NOMO-1 treated with DMSO at 0.1 percent for 48 hours (cell line): ENCODE results near the gene HP1BP3.
"Not testable (repeated sequence)": the region's sequence is repeated elsewhere in the genome, so short reads cannot be mapped to it uniquely, and the experiment has no call there.

Source experiments
- DNase-seq: peaks from one replicate; lab custom pipeline; 2025; ENCODE audit not compliant: unreplicated experiment; lab: John Stamatoyannopoulos, UW

HP1BP3 gene

DNA sequence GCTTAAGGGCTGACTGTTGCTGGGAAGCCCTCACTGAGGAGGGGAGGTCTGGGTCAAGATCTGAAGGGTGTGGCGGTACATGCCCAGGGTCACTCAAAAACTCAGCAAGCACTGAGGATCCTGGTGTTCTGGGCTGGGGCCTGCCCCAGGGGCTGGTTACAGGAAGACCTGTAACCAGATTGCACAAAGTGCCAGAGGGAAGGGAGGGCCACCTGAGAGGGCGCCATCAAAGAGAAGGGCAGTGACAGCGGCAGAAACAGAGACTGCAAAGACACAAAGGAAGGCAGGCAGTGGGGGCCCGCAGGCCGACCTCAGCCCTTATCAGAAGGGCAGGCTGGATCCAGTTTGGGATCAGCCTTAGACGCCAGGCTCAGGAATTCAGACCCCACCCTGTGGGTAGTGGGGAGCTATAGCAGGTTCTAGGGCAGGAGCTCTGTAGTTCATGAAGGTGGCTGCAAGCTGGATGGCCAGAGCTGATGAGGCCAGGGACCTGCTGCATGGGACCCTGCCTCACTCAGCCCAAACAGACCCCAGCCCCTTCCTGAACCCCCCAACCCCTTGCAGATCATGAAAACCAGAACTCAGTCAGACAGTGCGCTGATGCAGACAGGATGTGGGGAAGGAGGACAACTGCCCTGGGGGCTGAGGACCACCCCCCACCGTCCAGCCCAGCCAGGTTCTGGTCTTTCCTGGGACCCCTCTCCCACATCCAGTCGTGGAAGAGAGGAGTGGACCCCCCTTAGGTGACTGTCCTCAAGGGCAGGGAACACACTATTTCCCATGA, 58.5 kb downstream of the HP1BP3 start:
- no peak for DNase-seq

DNA sequence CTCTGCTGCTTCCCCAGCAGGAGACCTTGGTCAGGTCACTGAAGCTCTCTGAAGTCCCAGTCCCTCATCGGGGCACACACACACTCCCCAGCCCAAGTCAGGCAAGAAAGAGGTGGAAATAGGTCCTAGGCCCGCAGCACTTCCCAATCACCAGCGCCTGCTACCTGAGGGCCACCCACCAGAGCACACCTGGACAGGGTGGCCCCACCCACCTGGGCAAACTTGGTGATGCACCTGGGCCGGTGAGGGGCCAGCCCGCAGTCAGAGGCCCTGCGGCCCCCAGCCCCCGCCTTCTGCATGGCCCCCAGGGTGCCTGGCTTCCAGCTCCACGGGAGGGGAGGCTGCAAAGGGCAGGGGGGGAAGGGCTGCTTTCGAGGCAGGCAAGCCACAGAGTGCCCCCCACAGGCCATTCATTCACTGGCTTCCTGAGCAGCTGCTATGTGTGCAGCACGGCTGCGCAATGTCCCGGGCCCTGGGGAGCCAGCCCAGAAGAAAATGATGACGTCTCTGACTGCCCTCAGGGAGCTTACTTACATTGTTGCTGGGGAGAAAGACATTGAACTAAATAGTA, 59.3 kb downstream of the HP1BP3 start:
- no peak for DNase-seq

DNA sequence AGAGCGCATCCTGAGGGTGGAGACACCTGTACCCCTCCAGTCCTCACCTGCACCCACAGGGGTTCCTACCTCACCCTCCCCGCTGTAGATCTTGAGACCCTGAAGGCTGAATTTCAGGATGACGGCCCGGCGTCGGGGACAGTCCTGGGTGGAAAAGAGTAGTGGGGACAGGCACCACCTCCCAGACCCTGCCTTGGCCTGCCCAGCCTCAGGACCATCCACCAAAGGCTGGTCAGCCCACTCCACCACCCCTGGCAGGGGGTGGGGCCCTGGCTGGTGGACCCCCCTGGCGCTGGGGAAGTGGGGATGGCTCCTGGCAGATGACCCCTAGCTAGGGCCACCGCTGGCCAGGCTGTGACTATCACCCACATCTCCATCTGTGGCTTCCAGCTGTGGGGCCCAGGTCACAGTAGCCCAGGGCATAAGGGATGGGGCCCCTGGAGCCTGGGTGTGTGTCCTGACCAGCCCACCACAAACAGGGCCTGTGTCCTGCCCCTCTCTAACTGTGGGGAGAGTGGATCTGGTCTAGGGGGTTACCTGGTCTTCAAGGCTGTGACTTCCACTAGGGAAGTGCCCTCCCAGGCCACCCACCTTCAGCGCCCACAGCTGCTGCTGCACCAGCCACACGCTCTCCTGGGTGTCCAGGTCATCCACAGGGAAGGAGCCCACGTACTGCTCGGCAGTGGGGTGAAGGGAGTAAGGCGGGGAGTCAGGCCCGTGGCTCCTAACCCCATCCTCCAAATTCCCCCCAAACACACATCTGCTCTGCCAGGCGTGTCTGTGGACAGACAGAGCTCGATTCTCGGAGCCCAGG, 60.0 kb downstream of the HP1BP3 start:
- no peak for DNase-seq

DNA sequence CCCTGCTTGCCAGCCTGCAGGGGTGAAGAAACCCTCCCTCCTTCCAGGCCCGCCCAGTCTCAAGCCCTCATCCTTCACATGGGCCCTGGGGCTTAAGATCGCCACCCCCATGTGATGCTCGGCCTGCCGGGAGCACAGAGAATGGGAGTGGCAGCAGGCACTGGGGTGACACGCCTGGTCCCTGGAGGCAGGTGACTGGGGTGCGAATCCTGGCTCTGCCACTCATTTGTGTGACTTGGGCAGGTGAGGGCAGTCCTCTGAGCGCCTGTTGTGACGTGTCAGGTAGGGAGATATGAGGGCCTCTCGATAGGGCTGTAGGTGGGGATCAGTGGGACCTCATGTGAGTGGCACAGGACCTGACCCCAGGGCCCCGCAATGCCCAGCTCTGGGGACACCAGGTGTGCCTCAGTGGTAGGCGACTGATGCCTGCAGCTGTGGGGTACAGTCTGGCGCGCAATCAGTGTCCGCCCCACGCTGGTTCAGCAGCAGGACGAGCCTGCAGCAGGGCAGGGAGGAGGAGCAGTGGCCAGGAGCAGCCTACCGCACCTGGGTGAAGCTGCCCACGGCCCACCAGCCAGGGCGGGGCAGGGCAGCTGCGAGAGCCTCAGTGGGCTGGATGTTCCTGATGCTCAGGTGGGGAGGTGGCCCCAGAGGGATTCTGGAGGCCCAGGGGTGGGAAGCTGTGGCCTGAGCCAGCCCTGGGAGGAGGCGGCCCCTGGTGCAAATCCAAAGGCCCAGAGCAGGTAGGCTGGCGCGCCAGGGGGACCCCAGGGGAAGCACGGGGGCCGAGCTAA, 60.8 kb downstream of the HP1BP3 start:
- DNase-seq: no peak

DNA sequence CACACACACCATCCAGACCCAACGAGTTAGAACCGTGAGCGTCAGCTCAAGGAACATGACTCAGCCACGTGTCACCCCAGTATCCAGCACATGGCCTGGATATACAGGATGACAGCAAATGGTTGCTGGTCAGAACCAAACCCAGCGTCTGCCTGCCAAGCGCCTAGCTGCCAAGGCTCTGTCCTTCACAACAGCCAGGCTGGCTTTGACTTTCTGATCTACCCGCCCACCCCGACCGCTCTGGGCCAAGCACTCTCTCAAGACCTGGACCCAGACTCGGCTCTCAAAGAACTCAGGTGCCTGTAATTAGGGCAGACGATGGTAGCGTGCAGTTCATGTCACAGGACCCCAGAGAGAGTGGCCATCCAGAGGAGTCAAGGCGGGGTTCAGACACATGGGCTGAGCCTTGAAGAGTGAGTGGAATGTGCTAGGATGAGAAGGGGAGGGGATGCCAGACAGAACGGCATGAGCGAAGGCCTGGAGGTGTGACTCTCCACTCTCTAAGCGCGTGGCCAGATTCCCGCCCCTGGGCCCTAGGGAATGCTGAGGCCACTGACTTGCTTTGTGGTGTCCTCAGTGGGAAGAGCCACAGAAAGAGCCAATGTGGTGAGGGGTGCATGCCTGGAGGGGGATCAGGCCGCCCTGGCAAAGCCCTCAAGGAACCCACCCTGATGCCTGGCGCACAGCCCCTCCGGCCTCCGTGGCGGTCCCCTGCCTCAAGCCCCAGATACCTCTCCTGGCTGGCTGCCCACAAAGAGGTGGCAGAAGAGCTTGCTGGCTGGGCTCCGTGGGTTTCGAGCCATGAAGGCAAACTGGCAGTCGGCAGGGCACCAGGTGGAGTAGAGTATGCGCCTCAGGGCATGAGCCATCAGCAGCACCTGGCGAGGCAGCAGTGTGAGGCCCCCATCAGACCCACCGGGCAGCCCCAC, 61.7 kb downstream of the HP1BP3 start:
- DNase-seq: no peak

DNA sequence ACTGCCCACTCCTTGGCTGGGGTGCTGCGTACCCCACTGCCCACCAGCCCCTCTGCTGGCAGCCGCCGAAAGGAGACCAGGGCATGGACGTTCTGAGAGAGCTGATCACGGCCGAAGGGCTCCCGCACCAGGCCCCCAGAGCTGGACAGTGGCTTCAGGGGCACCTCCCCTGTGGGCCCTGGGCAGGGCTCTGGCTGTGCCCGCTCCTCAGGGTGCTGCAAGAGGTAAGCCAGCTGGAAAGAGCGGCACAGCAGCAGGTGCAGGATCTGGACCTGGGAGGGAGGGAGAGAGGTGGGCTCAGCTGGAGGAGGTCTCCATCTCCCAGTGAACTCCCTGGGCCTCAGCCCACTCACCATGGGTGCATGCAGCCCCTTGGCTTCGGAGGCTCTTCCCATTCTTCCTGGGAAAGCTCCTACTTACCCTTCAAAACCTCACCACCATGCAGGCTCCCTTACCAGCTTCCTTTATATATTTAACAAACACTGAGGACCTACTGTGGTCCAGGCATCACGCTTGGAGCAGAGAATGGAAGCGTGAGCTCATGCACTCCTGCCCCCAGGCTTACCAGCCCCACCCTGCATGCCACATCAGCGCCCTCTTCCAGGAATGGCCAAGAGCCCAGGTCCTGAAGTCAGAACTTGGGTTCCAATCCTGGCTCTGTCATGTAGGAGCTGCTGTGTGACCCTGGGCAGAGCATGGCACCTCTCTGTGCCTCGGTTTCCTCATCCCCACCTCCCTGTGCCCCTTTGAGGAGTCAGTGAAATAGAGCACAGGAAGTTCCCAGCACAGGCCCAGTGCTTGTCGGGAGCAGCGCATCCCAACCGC, 62.5 kb downstream of the HP1BP3 start:
- DNase-seq: no peak

DNA sequence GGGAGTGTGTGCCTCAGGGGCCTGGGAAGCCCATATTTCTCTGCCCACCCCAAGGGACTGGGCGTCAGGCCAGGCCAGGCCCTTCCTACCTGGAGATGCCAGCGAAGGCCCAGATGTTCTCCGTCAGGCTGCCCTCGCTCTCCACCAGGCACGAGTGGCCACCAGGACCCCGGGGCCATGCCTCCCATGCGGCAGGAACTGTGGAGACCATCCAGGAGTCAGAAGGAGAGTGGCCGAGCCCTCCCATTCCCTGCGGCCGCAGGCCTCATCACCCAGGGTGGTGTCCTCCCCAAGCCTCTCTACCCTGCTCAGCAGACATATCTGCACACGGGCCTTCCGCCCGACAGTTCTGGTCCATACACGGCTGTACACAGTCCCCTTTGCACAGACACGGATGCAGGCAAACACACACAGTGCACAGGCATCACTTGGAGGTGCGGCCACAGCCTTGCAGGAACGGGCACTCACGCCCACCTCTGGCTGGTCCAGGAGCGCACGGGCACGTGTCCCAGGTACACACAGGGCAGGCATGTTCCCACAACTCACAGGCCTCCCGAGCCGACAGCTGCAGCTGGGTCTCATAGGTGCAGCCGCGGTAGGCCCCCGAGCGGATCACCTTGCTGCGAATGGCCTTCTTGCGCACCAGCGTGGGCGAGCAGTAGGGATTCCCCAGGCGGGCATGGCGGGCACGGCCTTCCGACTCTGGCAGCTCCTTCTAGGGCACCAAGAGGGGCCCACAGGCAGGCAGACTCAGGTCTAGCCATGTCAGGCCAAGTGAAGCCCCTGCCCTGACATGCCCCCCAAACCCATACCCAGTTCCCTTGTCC, 63.4 kb downstream of the HP1BP3 start:
- DNase-seq: no peak

DNA sequence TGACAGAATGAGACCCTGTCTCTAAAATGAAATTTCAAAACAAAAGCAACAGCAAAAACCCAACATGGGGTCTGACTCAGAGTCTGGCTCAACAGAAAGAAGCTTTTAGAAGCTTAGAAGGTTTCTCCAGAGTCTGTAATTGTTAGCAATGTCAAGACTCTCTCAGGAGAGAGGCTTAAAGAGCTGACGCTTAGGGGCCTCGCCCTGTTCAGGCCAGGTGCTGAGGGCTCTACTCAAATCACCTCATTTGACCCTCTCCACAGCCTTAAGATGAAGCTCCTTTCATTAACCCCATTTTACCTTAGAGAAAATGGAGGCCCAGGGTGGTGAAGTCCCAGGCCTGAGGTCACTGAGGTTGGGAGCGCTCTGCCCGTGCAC, 64.0 kb downstream of the HP1BP3 start:
- no peak for DNase-seq

DNA sequence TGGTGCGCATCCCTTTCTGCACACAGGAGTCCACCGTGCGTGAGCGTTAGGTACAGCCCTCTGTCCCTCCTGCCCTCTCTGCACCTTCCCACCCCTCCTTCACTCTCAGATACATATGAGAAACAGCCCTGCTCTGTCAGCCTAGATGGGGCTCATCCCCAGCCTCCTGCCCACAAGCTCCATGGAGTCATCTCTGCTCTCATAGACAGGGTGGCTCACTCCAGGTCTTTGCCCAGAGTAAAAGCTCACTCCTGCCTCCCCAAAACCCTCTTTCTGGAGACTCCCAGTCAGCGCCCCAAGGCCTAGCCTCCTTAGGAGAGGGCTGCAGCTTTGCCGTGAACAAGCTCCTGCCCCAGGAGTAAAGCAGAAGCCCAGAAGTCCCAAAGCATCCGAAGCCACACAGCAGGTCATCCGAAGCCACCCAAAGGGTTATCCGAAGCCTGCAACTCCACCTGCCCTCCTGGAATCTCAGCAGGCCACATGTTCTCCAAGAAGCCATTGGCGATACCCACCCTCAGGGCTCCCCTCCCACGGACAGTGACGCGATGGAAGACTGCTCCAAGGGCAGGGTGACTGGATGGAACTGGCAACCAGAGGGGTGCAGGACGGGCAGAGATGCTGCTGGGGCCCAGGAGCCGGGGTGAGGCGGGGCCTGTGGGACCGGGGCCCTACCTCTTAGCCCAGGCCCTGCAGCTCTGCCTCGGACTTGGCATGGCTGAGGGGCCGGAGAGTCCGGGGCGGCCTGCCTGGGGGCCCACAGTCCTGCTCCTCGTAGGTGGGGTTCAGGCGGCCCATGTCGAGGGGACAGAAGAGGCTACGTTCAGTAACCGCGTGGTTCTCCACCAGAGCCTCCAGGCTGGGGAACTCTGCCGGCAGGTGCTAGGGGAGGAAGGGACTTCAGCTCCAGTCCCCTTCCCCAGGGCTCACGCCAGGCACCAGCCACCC, 65.7 kb downstream of the HP1BP3 start:
- no peak for DNase-seq

DNA sequence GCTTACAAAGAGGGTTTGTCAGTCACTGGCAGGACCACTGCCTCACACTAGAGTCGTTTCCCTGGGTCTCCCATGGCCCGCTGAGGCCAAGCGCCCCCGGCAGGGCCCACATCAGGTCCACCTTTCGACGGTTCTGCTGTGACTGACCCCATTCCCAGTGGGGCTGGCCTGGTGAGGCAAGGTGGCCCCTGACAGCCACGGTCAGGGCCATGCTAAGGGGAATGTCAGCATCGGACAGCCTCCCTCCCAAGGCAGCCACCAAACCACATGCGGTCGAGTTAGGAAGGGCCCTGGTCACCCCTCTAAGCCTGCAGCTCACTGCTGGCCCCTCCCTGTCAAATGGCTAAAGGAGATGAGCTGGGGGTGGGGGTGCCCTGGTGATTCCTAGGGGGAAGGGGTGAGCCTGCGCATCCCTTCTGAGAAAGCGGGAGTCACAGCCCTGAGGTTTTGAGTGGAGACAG, 66.4 kb downstream of the HP1BP3 start:
- DNase-seq: no peak

DNA sequence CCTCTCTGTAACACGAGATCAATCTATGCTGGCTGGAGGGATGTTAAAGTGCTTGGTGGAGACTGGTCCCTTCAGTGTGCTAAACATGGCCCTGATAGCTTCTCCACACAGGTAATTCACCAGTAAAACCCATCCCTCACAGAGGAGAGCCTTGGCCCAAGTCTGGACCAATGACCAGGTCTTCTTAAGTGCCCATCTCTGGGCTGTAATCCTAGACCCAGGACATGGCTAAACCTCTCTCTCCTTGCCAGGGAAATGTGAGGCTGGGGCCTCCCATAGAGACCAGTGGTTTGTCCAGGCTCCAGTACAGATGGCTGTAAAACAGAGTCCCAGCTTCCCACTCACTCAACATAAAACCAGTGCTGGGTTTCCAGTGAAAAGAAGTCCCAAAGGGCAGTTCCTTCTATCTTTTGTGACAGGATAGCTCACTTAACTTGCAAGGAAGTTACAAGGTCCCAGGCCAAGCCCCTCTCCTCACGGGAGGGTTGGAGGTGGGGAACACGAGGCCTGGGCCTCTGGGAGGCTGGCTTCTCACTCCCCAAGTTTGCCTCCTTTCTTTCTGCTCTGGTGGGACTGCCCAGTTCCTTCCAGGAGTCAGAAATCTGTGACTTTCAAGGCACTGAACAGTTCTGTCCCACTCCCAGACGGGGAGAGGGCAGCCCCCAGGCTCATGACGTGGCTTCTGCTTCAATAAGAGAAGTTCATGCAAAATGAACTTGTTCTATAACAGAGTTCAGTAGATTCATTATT, 67.1 kb downstream of the HP1BP3 start:
- DNase-seq: no peak

DNA sequence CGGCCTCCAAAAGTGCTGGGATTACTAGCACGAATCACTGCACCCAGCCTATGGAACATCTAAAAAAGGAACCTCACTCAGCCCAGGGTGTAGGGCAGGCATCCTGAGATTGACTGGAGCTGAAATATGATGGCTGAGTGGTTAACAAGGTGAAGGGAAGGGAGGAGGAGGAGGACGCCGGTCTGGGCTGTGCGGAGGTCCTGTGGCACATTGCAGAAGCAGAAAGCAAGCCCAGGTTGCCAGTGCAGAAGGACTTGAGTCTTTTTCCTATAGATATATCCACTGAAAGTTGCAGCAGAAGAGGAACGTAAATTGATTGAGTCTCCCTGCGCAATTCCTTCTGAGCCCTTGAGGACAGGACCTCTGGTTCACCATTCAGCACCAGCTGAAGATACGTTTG, 67.8 kb downstream of the HP1BP3 start:
- no peak for DNase-seq

DNA sequence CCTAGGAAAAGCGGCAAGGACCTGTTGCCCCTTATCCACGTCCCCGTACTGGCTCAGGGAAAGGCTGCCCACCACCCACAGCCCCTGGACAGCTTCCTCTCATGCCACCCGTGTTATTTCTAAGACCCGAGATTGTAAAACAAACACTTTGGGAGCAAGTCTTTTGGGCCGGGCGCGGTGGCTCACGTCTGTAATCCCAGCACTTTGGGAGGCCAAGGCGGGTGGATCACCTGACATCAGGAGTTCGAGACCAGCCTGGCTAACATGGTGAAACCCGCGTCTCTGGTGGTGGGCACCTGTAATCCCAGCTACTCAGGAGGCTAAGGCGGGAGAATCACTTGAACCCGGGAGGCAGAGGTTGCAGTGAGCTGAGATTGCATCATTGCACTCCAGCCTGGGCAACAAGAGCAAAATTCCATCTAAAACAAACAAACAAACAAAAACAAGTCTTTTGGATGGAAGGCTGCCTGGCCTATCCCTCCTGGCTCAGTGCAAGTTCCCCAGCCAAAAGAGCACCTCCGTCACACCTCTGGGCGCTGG, 68.7 kb downstream of the HP1BP3 start:
- not testable (repeated sequence) for DNase-seq

DNA sequence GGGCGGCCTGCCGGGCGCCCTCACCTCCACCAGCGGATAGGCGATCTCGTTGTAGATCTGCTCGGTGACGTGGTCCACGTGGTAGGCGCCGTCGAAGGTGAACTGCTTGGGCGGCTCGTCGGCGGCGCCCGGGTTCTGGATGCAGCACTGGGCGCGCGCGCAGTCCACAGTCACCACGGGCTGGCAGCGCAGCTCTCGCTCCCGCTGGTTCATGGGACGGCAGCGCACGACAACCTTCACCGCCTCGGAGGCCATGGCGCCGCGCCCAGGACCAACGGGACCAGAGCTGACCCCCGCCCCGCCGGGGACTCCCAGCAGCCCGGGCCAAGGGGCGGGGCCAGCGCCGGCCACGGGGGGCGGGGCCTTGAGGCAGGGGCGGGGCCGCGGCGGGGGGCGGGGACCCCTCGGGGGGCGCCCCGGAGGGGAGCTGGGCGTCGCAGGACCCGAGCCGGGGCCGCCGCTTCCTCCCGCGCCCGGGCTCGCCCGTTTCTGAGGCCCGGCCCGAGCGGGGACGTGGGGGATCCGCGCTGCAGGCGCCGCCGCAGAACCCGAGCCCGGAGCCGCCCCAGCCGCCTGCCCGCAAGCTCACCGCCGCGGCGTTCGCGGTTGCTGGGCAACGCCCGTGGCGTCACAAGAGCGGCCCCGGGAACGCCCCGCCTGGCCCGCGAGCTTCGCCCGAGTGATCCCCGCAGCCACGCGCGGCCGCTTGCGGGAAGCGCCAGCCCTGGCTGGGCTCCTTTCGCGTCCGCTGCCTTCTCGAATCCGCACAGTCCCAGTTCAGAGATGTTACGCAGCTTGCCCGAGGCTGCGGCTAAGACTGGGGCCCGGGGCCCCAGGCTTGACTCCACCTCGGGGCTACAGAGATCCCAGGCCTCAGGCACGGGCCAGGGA, 69.4 kb downstream of the HP1BP3 start, which contains the start of gene KIF17:
Gene KIF17 (minus strand): TSS at position 556 of the 891 bp plus-strand sequence. CDS start 301 bp downstream, at position 255.
- DNase-seq: peak; percentile 27

DNA sequence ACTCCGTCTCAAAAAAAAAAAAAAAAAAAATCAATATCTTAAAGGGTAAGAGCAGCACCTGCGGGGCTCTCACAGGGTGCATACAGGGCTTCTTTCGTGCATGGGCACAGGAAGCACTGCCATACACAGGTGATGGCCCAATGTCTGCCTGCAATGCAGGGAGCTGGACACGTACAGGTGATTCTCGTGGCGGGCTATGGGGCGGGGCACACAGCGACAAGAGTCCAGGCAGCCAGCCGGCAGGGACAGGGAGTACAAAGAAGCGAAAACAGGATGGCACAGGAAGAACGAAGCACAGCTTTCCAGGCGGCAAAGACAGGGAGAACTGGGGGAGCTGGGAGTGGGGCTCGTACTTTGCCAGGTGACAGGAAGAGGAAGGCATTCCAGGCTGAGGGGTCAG, 70.9 kb downstream of the HP1BP3 start:
- no peak for DNase-seq
